ENCODE data around the gene SEC24A.

GRCh38 chr5:134626369-134627014 lies 22.1 kb upstream of the SEC24A start:
- TF ChIP-seq RXRA (IDR thresholded peaks at IDR 0.05) (peak; percentile 67 to 82), SP1 (IDR thresholded peaks at IDR 0.05) (peak; percentile 72), MAX (IDR thresholded peaks at IDR 0.05) (peak; percentile 51), EGR1 (IDR thresholded peaks at IDR 0.05; ENCODE audit: low read depth in 2 of 2) (no peak), JUND (IDR thresholded peaks at IDR 0.05) (peak; percentile 69 to 72), GABPA (IDR thresholded peaks at IDR 0.05 in 1 of 2, conservative IDR thresholded peaks at IDR 0.05 in 1 of 2) (peak in 1 of 2 donors; percentile 70)
- TF ChIP-seq, protein P1, sequence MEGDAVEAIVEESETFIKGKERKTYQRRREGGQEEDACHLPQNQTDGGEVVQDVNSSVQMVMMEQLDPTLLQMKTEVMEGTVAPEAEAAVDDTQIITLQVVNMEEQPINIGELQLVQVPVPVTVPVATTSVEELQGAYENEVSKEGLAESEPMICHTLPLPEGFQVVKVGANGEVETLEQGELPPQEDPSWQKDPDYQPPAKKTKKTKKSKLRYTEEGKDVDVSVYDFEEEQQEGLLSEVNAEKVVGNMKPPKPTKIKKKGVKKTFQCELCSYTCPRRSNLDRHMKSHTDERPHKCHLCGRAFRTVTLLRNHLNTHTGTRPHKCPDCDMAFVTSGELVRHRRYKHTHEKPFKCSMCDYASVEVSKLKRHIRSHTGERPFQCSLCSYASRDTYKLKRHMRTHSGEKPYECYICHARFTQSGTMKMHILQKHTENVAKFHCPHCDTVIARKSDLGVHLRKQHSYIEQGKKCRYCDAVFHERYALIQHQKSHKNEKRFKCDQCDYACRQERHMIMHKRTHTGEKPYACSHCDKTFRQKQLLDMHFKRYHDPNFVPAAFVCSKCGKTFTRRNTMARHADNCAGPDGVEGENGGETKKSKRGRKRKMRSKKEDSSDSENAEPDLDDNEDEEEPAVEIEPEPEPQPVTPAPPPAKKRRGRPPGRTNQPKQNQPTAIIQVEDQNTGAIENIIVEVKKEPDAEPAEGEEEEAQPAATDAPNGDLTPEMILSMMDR (IDR thresholded peaks at IDR 0.05; ENCODE audit: low read depth, low read length, missing input control): no peak
- TF ChIP-seq, protein P2, sequence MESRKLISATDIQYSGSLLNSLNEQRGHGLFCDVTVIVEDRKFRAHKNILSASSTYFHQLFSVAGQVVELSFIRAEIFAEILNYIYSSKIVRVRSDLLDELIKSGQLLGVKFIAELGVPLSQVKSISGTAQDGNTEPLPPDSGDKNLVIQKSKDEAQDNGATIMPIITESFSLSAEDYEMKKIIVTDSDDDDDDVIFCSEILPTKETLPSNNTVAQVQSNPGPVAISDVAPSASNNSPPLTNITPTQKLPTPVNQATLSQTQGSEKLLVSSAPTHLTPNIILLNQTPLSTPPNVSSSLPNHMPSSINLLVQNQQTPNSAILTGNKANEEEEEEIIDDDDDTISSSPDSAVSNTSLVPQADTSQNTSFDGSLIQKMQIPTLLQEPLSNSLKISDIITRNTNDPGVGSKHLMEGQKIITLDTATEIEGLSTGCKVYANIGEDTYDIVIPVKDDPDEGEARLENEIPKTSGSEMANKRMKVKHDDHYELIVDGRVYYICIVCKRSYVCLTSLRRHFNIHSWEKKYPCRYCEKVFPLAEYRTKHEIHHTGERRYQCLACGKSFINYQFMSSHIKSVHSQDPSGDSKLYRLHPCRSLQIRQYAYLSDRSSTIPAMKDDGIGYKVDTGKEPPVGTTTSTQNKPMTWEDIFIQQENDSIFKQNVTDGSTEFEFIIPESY (IDR thresholded peaks at IDR 0.05): peak; percentile 38
